Calu3 (cell line): ENCODE data around the gene BSX. TPM values are rescaled to one million over a fixed set of nuclear protein-coding genes. Genes with fewer than 3 reads are reported as not detected.

Experiments used
- Bru-seq: library from RNA; stranded (reverse); fragments of 400-500 nt; gene quantifications from one replicate; lab custom pipeline; 2021; lab: Mats Ljungman, UMichigan
- BruChase-seq, 2 experiments: library from RNA; stranded (reverse); fragments of 400-500 nt; gene quantifications; one replicate each; lab custom pipeline; 2021; lab: Mats Ljungman, UMichigan
- BruUV-seq: library from RNA; stranded (reverse); fragments of 400-500 nt; replicated peaks from 2 replicates; lab custom pipeline; 2021; lab: Mats Ljungman, UMichigan
- CTCF ChIA-PET: fragments of 300-600 bp; sonication (Branson Sonifier 250); formaldehyde crosslinking; loops from one replicate; lab custom pipeline; 2022; ENCODE audit warnings: antibody characterized with exemption; lab: Charles Lee
- DNase-seq: peaks from one replicate; pipeline ENCODE4 v3.0.0; 2022
- H3K27ac Mint-ChIP-seq: one replicate; pipeline ENCODE4 v1.8.0; 2022; ENCODE audit warnings: mixed read lengths; ENCODE audit not compliant: unreplicated experiment
- H3K27me3 Mint-ChIP-seq: one replicate; pipeline ENCODE4 v1.8.0; 2022; ENCODE audit warnings: mixed read lengths; ENCODE audit not compliant: unreplicated experiment
- H3K36me3 Mint-ChIP-seq: one replicate; pipeline ENCODE4 v1.8.0; 2022; ENCODE audit warnings: mild to moderate bottlenecking, moderate library complexity, mixed read lengths; ENCODE audit not compliant: insufficient read depth, unreplicated experiment
- H3K4me1 Mint-ChIP-seq: one replicate; pipeline ENCODE4 v1.8.0; 2022; ENCODE audit warnings: mild to moderate bottlenecking, low read depth, mixed read lengths; ENCODE audit not compliant: unreplicated experiment
- H3K4me3 Mint-ChIP-seq: one replicate; pipeline ENCODE4 v1.8.0; 2022; ENCODE audit warnings: mild to moderate bottlenecking, low read depth, moderate library complexity, mixed read lengths; ENCODE audit not compliant: unreplicated experiment
- H3K9me3 Mint-ChIP-seq: one replicate; pipeline ENCODE4 v1.8.0; 2022; ENCODE audit warnings: low read depth, mixed read lengths; ENCODE audit not compliant: unreplicated experiment
- intact Hi-C: fragments of 100-400 bp; cut with micrococcal nuclease; formaldehyde crosslinking; loops from one replicate; pipeline ENCODE4 v1.10.0; 2022; ENCODE audit not compliant: unreplicated experiment
- long read RNA-seq: library from polyadenylated mRNA; stranded (forward); transcript quantifications from one replicate; pipeline ENCODE4 v2.0.0, GENCODE V29; 2022
- total RNA-seq: library from RNA; stranded (reverse); gene quantifications from 2 replicates; pipeline ENCODE4 v1.2.3, GENCODE V29; 2022
- TF ChIP-seq, protein P1 (sequence below): fragments of 200-600 bp; IDR thresholded peaks from one replicate; pipeline ENCODE4 v1.8.0; 2022; ENCODE audit warnings: antibody characterized with exemption; ENCODE audit not compliant: unreplicated experiment

The BSX gene
- not detected in 2 replicates for total RNA-seq
- not detected for Bru-seq, nascent RNA
- BruChase-seq, experiment 1, labeled RNA remaining after a 6-hour chase = not detected
- BruChase-seq, experiment 2, labeled RNA remaining after a 2-hour chase = not detected
- long read RNA-seq = 0 reads

DNA sequence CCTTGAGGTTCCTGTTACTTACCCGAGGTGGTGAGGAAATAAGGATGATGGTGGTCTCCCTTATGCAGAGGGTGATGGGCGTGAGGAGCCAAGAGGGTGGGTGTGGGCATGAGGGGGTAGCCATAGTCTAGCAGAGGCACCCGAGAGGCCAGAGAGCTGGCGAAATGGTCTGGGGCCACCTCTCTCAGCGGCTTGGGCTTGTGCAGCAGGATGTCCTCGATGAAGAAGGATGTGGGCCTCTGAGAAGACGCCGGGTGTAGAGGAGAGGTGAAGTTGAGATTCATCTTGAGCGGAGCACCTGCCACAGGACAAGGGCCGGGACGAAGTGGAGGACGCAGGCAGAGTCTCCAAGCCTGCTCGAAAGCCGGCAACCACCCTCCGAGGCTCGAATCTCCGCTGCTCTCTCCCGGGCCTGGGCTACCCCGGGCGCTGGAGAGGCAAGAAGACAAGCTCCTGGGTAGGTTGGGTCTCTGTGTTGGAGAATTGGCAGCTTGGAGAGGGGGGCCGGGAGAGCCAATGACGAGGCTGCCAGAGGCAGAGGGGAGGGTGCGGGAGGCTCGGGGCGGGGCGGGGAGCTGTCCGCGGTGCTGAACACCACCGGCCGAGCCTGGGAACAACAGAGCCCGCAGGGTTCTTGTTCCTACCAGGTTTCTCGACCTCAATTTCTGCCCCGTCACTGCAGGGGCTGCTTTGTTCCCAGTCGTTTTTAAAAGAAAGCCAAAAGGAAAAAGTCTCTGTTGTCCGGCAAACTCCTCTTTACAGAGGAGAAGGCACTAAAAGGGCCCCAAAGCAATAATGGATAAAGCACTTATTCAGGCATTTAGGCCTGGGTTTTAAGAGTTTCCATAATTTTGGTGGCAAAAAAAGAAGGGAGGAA lies at the start of gene BSX:
Gene BSX (minus strand): TSS at position 447 of the 877 bp plus-strand sequence. CDS start 163 bp downstream, at position 284.
- CTCF ChIA-PET = no interaction called here
- no peak within 1 kb of the TSS for H3K4me3 Mint-ChIP-seq
- H3K27ac Mint-ChIP-seq = no peak within 1 kb of the TSS
- no TSS peak for BruUV-seq
- peaks cover 92% of the 10 kb centered on the region for H3K27me3 Mint-ChIP-seq
- no peaks in the 10 kb centered on the region for H3K9me3 Mint-ChIP-seq
- peak; percentile 41 for DNase-seq
- no peaks in the 10 kb centered on the region for H3K4me1 Mint-ChIP-seq
- TF ChIP-seq, protein P1, sequence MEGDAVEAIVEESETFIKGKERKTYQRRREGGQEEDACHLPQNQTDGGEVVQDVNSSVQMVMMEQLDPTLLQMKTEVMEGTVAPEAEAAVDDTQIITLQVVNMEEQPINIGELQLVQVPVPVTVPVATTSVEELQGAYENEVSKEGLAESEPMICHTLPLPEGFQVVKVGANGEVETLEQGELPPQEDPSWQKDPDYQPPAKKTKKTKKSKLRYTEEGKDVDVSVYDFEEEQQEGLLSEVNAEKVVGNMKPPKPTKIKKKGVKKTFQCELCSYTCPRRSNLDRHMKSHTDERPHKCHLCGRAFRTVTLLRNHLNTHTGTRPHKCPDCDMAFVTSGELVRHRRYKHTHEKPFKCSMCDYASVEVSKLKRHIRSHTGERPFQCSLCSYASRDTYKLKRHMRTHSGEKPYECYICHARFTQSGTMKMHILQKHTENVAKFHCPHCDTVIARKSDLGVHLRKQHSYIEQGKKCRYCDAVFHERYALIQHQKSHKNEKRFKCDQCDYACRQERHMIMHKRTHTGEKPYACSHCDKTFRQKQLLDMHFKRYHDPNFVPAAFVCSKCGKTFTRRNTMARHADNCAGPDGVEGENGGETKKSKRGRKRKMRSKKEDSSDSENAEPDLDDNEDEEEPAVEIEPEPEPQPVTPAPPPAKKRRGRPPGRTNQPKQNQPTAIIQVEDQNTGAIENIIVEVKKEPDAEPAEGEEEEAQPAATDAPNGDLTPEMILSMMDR = no peak
- H3K36me3 Mint-ChIP-seq = no peaks in the 10 kb centered on the region
- intact Hi-C loops = no loop called here

DNA sequence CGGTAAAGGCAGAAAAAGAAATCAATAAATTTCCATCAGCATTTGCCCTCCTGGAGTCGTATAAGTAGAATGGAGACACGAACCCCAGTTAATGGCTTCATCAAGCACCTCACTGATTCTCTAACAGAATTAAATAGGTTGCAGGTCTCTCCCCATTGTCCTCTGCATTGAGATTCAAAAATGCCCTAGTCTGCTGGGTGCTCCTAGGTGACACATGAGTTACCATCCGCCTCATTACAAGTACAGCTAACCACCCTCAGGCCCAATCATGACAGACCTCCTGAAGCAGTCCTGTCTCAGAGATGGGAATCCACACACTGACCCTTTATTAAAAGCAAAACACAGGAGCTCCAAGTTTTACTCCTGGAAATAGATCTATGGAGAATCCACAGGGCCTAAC lies 48.9 kb upstream of the BSX start:
- DNase-seq = no peak
- H3K27me3 Mint-ChIP-seq = no peaks in the 10 kb centered on the region
- H3K4me1 Mint-ChIP-seq = no peaks in the 10 kb centered on the region
- H3K36me3 Mint-ChIP-seq = no peaks in the 10 kb centered on the region
- H3K4me3 Mint-ChIP-seq = no peak overlapping the region
- intact Hi-C loops = no loop called here
- CTCF ChIA-PET = interaction anchor here (0.6 kb wide), 1 partner anchor 24 kb away, joined by 3 read pairs; no protein-coding TSS in a partner anchor
- TF ChIP-seq, protein P1 = no peak
- no TSS peak for BruUV-seq
- H3K27ac Mint-ChIP-seq = no peak overlapping the region
- no peaks in the 10 kb centered on the region for H3K9me3 Mint-ChIP-seq

DNA sequence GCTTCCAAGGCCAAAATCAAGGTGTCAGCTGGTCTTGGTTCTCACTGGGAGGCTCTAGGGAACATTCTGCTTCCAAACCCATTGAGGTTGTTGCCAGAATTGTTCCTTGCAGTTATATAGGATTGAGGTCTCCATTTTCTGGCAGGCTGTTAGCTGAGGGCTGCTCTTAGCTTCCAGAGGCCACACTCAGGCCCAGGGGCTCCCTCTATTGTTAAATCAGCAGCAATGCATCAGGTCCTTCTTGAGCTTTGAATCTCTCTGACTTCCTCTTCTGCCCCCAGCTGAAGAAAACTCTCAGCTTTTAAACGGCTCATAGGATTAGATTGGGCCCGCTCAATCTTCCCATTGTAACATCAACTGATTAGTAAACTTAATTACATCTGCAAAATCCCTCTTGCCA lies 39.3 kb upstream of the BSX start:
- CTCF ChIA-PET = interaction anchor here (0.7 to 1.4 kb wide), 10 partner anchors 12 to 1662 kb away, joined by 3 to 15 read pairs (median 4); no protein-coding TSS in a partner anchor
- peaks cover 7% of the 10 kb centered on the region for H3K4me1 Mint-ChIP-seq
- no peaks in the 10 kb centered on the region for H3K27me3 Mint-ChIP-seq
- intact Hi-C loops = loop anchor here (1.0 to 5.0 kb wide), 4 partner anchors 139 to 439 kb away; partner anchors contain the start of gene JHY
- H3K36me3 Mint-ChIP-seq = no peaks in the 10 kb centered on the region
- TF ChIP-seq, protein P1 = no peak
- H3K27ac Mint-ChIP-seq = no peak overlapping the region
- H3K4me3 Mint-ChIP-seq = no peak overlapping the region
- H3K9me3 Mint-ChIP-seq = no peaks in the 10 kb centered on the region
- peak; percentile 31 for DNase-seq
- no TSS peak for BruUV-seq

DNA sequence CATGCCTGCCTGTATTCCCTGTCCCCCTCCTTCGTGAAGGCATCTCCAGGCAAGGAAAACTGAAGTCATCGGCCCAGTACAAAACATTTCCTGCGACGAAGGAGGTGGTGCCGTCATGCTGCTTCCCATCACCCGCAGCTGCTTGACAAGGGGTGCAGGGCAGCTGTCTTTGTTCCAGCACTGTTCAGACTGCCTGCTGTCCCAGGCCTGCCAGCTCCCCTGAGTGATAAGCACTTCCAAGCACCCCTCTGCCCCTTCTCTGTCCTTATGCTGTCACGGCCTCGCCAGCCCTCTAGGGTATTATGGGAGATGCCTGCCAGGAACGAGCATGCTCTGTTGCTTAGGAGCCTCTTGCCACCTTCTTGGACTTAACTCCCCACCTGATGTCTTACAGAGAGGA lies 37.1 kb upstream of the BSX start:
- TF ChIP-seq, protein P1 = no peak

More for the DNA sequence above, 37.1 kb upstream of the BSX start:
- no TSS peak for BruUV-seq
- CTCF ChIA-PET = no interaction called here
- DNase-seq = no peak
- no peak overlapping the region for H3K4me3 Mint-ChIP-seq
- H3K27ac Mint-ChIP-seq = no peak overlapping the region
- intact Hi-C loops = no loop called here
- H3K4me1 Mint-ChIP-seq = peaks cover 6% of the 10 kb centered on the region
- no peaks in the 10 kb centered on the region for H3K27me3 Mint-ChIP-seq
- H3K9me3 Mint-ChIP-seq = no peaks in the 10 kb centered on the region
- no peaks in the 10 kb centered on the region for H3K36me3 Mint-ChIP-seq
